ENCODE results near the gene PILRA.

DNA sequence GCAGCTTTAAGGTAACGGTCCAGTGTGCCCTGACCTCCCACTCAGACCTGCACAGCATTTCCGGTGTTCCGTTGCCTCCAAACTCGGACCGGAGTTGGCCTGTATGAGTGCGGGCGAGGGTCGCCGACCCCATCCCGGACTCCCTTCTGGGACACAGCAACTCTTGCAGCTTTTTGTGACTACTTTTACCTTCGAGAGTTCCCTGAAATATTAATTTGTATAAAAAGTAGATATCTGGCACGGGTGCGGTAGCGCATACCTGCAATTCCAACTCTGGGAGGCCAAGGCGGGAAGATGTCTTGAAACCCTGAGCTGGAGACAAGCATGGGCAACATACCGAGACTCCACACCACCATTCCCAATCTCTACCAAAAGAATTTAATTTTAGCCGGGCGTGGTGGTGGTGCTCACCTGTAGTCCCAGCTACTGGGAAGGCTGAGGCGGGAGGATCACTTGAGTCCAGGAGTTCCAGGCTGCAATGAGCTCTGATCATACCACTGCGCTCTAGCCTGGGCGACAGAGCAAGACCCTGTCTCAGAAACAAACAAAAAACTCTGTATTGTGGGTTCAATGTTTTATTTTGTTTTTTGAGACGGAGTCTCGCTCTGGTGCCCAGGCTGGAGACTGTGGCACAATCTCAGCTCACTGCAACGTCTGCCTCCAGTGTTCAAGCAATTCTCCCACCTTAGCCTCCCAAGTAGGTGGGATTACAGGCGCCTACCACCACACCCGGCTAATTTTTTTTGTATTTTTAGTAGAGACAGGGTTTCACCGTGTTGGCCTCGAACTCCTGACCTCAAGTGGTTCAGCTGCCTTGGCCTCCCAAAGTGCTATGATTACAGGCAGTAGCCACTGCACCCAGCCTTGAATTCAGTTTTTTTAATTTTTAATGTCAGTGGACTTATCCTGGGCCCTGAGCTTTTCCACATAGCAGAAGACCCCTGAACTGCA lies 64.1 kb downstream of the PILRA start:
- TF ChIP-seq YY1 (IDR thresholded peaks at IDR 0.05; ENCODE audit: low read depth, low read length) = no peak
- TF ChIP-seq TCF3 (IDR thresholded peaks at IDR 0.05; ENCODE audit: borderline replicate concordance, insufficient read depth, low read depth, low read length) = no peak
- TF ChIP-seq SIN3A (IDR thresholded peaks at IDR 0.05; ENCODE audit: low read depth, low read length) = no peak
- no peak for TF ChIP-seq POLR2A (IDR thresholded peaks at IDR 0.05; ENCODE audit: low read depth, low read length)
- no peak for TF ChIP-seq ZBED1 (IDR thresholded peaks at IDR 0.05; ENCODE audit: borderline replicate concordance)
- no peak for TF ChIP-seq TCF7 (IDR thresholded peaks at IDR 0.05; ENCODE audit: borderline replicate concordance)
- no peak for TF ChIP-seq ZNF274 (IDR thresholded peaks at IDR 0.05; ENCODE audit: insufficient read depth, insufficient read length)
- no peak for TF ChIP-seq SMAD5 (IDR thresholded peaks at IDR 0.05; ENCODE audit: low read depth)
- TF ChIP-seq HDAC6 (IDR thresholded peaks at IDR 0.05; ENCODE audit: unreplicated experiment) = no peak
